Neuron (in vitro differentiated cells): ENCODE data around the gene MRLN.
"Not testable (repeated sequence)": the region's sequence is repeated elsewhere in the genome, so short reads cannot be mapped to it uniquely, and the experiment has no call there.

Experiments used
- H2AFZ ChIP-seq: one replicate; pipeline ENCODE4 v1.6.1; 2013; ENCODE audit warnings: low read depth, mild to moderate bottlenecking, inconsistent platforms, low read length, moderate library complexity
- H3K27me3 ChIP-seq: one replicate; pipeline ENCODE4 v1.6.1; 2013; ENCODE audit warnings: low read length; ENCODE audit not compliant: insufficient read depth
- H3K36me3 ChIP-seq: one replicate; pipeline ENCODE4 v1.6.1; 2013; ENCODE audit warnings: low read length; ENCODE audit not compliant: insufficient read depth
- H3K4me1 ChIP-seq: one replicate; pipeline ENCODE4 v1.6.1; 2013; ENCODE audit warnings: low read length; ENCODE audit not compliant: insufficient read depth
- H3K4me3 ChIP-seq: 2 replicates; pipeline ENCODE4 v1.5.1; 2013; ENCODE audit warnings: mild to moderate bottlenecking, low read length, moderate library complexity
- H3K9me3 ChIP-seq: one replicate; pipeline ENCODE4 v1.6.1; 2013; ENCODE audit warnings: low read length

MRLN gene

GRCh38 chr10:59736749-59737148 is 16.5 kb downstream of the MRLN start:
- no peaks in the 10 kb centered on the region for H3K4me1 ChIP-seq
- H3K27me3 ChIP-seq: no peaks in the 10 kb centered on the region
- H3K36me3 ChIP-seq: no peaks in the 10 kb centered on the region
- H2AFZ ChIP-seq: no peak overlapping the region
- H3K9me3 ChIP-seq: no peaks in the 10 kb centered on the region
- no peak overlapping the region for H3K4me3 ChIP-seq

- Histone ChIP-seq H2AFZ (no peak overlapping the region), H3K36me3 (no peaks in the 10 kb centered on the region), H3K4me3 (no peak overlapping the region), H3K27me3 (no peaks in the 10 kb centered on the region), H3K9me3 (no peaks in the 10 kb centered on the region), H3K4me1 (no peaks in the 10 kb centered on the region)
Measured at GRCh38 chr10:59735296-59735695, 18.0 kb downstream of the MRLN start.

GRCh38 chr10:59734014-59734462 is 19.2 kb downstream of the MRLN start:
- no peaks in the 10 kb centered on the region for H3K27me3 ChIP-seq
- no peak overlapping the region for H2AFZ ChIP-seq
- H3K4me3 ChIP-seq: no peak overlapping the region
- no peaks in the 10 kb centered on the region for H3K9me3 ChIP-seq
- no peaks in the 10 kb centered on the region for H3K36me3 ChIP-seq
- H3K4me1 ChIP-seq: no peaks in the 10 kb centered on the region

- H3K4me1 ChIP-seq, H3K27me3 ChIP-seq, H3K9me3 ChIP-seq, H3K36me3 ChIP-seq, H3K4me3 ChIP-seq, H2AFZ ChIP-seq: not testable (repeated sequence)
Measured at GRCh38 chr10:59733321-59734013, 19.8 kb downstream of the MRLN start.

- H3K4me3 ChIP-seq, H3K9me3 ChIP-seq, H3K4me1 ChIP-seq, H3K36me3 ChIP-seq, H2AFZ ChIP-seq, H3K27me3 ChIP-seq: not testable (repeated sequence)
Measured at GRCh38 chr10:59732849-59733248, 20.4 kb downstream of the MRLN start.

- H3K9me3 ChIP-seq, H3K4me1 ChIP-seq, H3K4me3 ChIP-seq, H3K27me3 ChIP-seq, H3K36me3 ChIP-seq, H2AFZ ChIP-seq: not testable (repeated sequence)
Measured at GRCh38 chr10:59729167-59729566, 24.1 kb downstream of the MRLN start.

- Histone ChIP-seq H2AFZ (no peak overlapping the region), H3K4me3 (no peak overlapping the region), H3K4me1 (no peaks in the 10 kb centered on the region), H3K27me3 (no peaks in the 10 kb centered on the region), H3K36me3 (no peaks in the 10 kb centered on the region), H3K9me3 (peaks cover 2% of the 10 kb centered on the region)
Measured at GRCh38 chr10:59724098-59724938, 28.9 kb downstream of the MRLN start.

GRCh38 chr10:59720377-59720776 is 32.9 kb downstream of the MRLN start:
- Histone ChIP-seq H3K27me3 (no peaks in the 10 kb centered on the region), H3K9me3 (peaks cover 2% of the 10 kb centered on the region), H3K4me1 (peaks cover 2% of the 10 kb centered on the region), H3K4me3 (no peak overlapping the region), H3K36me3 (no peaks in the 10 kb centered on the region), H2AFZ (no peak overlapping the region)

GRCh38 chr10:59719374-59719773 is 33.9 kb downstream of the MRLN start:
- Histone ChIP-seq H2AFZ (no peak overlapping the region), H3K36me3 (no peaks in the 10 kb centered on the region), H3K4me1 (peaks cover 2% of the 10 kb centered on the region), H3K4me3 (no peak overlapping the region), H3K9me3 (peaks cover 2% of the 10 kb centered on the region), H3K27me3 (no peaks in the 10 kb centered on the region)

- Histone ChIP-seq H3K4me1 (peaks cover 2% of the 10 kb centered on the region), H3K4me3 (no peak overlapping the region), H3K36me3 (no peaks in the 10 kb centered on the region), H2AFZ (no peak overlapping the region), H3K27me3 (peaks cover 4% of the 10 kb centered on the region), H3K9me3 (peaks cover 2% of the 10 kb centered on the region)
Measured at GRCh38 chr10:59718257-59718656, 35.0 kb downstream of the MRLN start.

- no peak overlapping the region for H3K4me3 ChIP-seq
- peaks cover under 1% of the 10 kb centered on the region for H3K4me1 ChIP-seq
- H3K9me3 ChIP-seq: no peaks in the 10 kb centered on the region
- no peaks in the 10 kb centered on the region for H3K36me3 ChIP-seq
- no peak overlapping the region for H2AFZ ChIP-seq
- peaks cover 7% of the 10 kb centered on the region for H3K27me3 ChIP-seq
Measured at GRCh38 chr10:59713196-59713821, 39.9 kb downstream of the MRLN start.

- Histone ChIP-seq H3K4me3 (no peak overlapping the region), H3K4me1 (peaks cover 10% of the 10 kb centered on the region), H2AFZ (no peak overlapping the region), H3K36me3 (peaks cover 9% of the 10 kb centered on the region), H3K9me3 (peaks cover under 1% of the 10 kb centered on the region), H3K27me3 (peaks cover 7% of the 10 kb centered on the region)
Measured at GRCh38 chr10:59711871-59712494, 41.3 kb downstream of the MRLN start.
